H54 (cell line): ENCODE measurements around the gene SCN2A.
A peak's percentile ranks its signal among the peaks of the same experiment; 100 is the strongest.

ENCODE experiments used
- DNase-seq: peaks from one replicate; pipeline ENCODE4 v3.0.0; 2011; ENCODE audit warnings: low spot score, mixed read lengths; ENCODE audit not compliant: insufficient read length
- FAIRE-seq: peaks from 3 replicates; lab custom pipeline; 2011; peaks lifted over from hg19 to GRCh38; lab: Jason Lieb, UNC
- POLR2A ChIP-seq: IDR thresholded peaks from 2 replicates; pipeline ENCODE4 v1.6.1; 2011; ENCODE audit warnings: low read depth, mild to moderate bottlenecking, low read length

The SCN2A gene

GRCh38 chr2:165277295-165277694 lies 38.1 kb downstream of the SCN2A start:
- FAIRE-seq (no peak), DNase-seq (no peak)
- no peak for TF ChIP-seq POLR2A

- FAIRE-seq: no peak
- DNase-seq: no peak
- TF ChIP-seq POLR2A: no peak
Observed at GRCh38 chr2:165277860-165278656, 38.8 kb downstream of the SCN2A start.

- FAIRE-seq: no peak
- DNase-seq: no peak
- no peak for TF ChIP-seq POLR2A
Observed at GRCh38 chr2:165280356-165280755, 41.1 kb downstream of the SCN2A start.

- no peak for DNase-seq
- no peak for TF ChIP-seq POLR2A
- no peak for FAIRE-seq
Observed at GRCh38 chr2:165281387-165281786, 42.2 kb downstream of the SCN2A start.

- DNase-seq: no peak
- TF ChIP-seq POLR2A: no peak
- FAIRE-seq: no peak
Observed at GRCh38 chr2:165283342-165283741, 44.1 kb downstream of the SCN2A start.

GRCh38 chr2:165287094-165287778 lies 48.0 kb downstream of the SCN2A start:
- TF ChIP-seq POLR2A: no peak
- no peak for DNase-seq
- no peak for FAIRE-seq

GRCh38 chr2:165289069-165289468 lies 49.9 kb downstream of the SCN2A start:
- FAIRE-seq: no peak
- no peak for DNase-seq

GRCh38 chr2:165293440-165294420 lies 54.5 kb downstream of the SCN2A start:
- FAIRE-seq (peak; percentile 94), DNase-seq (peak; percentile 47)
- TF ChIP-seq POLR2A: no peak

More at GRCh38 chr2:165289069-165289468, 49.9 kb downstream of the SCN2A start:
- TF ChIP-seq POLR2A: no peak

GRCh38 chr2:165294912-165295311 lies 55.7 kb downstream of the SCN2A start:
- TF ChIP-seq POLR2A: no peak
- DNase-seq (no peak), FAIRE-seq (no peak)

GRCh38 chr2:165295643-165296042 lies 56.4 kb downstream of the SCN2A start:
- FAIRE-seq (no peak), DNase-seq (no peak)
- TF ChIP-seq POLR2A: no peak

GRCh38 chr2:165305391-165306096 lies 66.3 kb downstream of the SCN2A start:
- FAIRE-seq (no peak), DNase-seq (no peak)
- TF ChIP-seq POLR2A: no peak

- DNase-seq (no peak), FAIRE-seq (no peak)
- TF ChIP-seq POLR2A: no peak
Observed at GRCh38 chr2:165307317-165307716, 68.1 kb downstream of the SCN2A start.

GRCh38 chr2:165311949-165312348 lies 72.7 kb downstream of the SCN2A start:
- DNase-seq: no peak
- TF ChIP-seq POLR2A: no peak
- FAIRE-seq: no peak
